Panc1 (cell line): ENCODE results near the gene GCSAML. TPM values are rescaled to one million over a fixed set of nuclear protein-coding genes. Genes with fewer than 3 reads are reported as not detected.
"Not testable (repeated sequence)": the region's sequence is repeated elsewhere in the genome, so short reads cannot be mapped to it uniquely, and the experiment has no call there.

Experiments
- ATAC-seq: fragments of 200-7000 bp; cut with Tn5 transposase; 2 replicates; pipeline ENCODE4 v1.9.1; 2020; ENCODE audit warnings: mild to moderate bottlenecking, moderate library complexity
- BruUV-seq: library from RNA; stranded (reverse); fragments of 400-500 nt; replicated peaks from 2 replicates; lab custom pipeline; 2021; lab: Mats Ljungman, UMichigan
- CTCF ChIA-PET: fragments of 300-600 bp; sonication (Branson Sonifier 250); formaldehyde crosslinking; loops from one replicate; lab custom pipeline; 2022; ENCODE audit warnings: antibody characterized with exemption; lab: Charles Lee
- POLR2A ChIA-PET: fragments of 300-600 bp; sonication (Branson Sonifier 250); formaldehyde crosslinking; loops from one replicate; lab custom pipeline; 2022; ENCODE audit warnings: antibody characterized with exemption; lab: Charles Lee
- DNase-seq: peaks from one replicate; pipeline ENCODE4 v3.0.0-alpha.2; 2010; ENCODE audit warnings: low read depth, low spot score
- H3K27ac ChIP-seq: 2 replicates; pipeline ENCODE4 v1.5.1; 2011; ENCODE audit warnings: mild to moderate bottlenecking, low read length, inconsistent platforms
- H3K27me3 ChIP-seq: fragments of 200-500 bp; sonication (Bioruptor generic); 2 replicates; pipeline ENCODE4 v1.6.0; 2014; ENCODE audit warnings: low read length, inconsistent platforms; ENCODE audit not compliant: control insufficient read depth, insufficient read depth
- H3K36me3 ChIP-seq: fragments of 200-500 bp; sonication (Bioruptor generic); 2 replicates; pipeline ENCODE4 v1.5.1; 2014; ENCODE audit warnings: inconsistent platforms, mild to moderate bottlenecking, low read length, moderate library complexity; ENCODE audit not compliant: control insufficient read depth, insufficient read depth
- H3K4me1 ChIP-seq: 2 replicates; pipeline ENCODE4 v1.5.1; 2011; ENCODE audit warnings: inconsistent platforms, mild to moderate bottlenecking, low read length, moderate library complexity; ENCODE audit not compliant: control insufficient read depth, insufficient read depth
- H3K4me3 ChIP-seq, 2 experiments: 2 replicates each; pipeline ENCODE4 v1.5.1; 2011 to 2012; ENCODE audit warnings: low read depth in 2 of 2, low read length in 2 of 2, mild to moderate bottlenecking in 2 of 2, inconsistent platforms in 1 of 2, moderate library complexity in 1 of 2
- H3K9me3 ChIP-seq: fragments of 200-500 bp; sonication (Bioruptor generic); 2 replicates; pipeline ENCODE4 v1.5.1; 2014; ENCODE audit warnings: low read depth, mild to moderate bottlenecking, inconsistent platforms, low read length, moderate library complexity; ENCODE audit not compliant: control insufficient read depth, insufficient read depth
- POLR2AphosphoS5 ChIP-seq: IDR thresholded peaks from 2 replicates; pipeline ENCODE4 v1.6.1; 2012; ENCODE audit warnings: mild to moderate bottlenecking, low read depth, low read length, moderate library complexity
- REST ChIP-seq, 2 experiments: IDR thresholded peaks; 2 replicates each; pipeline ENCODE4 v1.6.1; 2011 to 2012; ENCODE audit warnings: low read depth in 2 of 2, control low read depth in 1 of 2, low read length in 1 of 2, mild to moderate bottlenecking in 1 of 2, moderate library complexity in 1 of 2; ENCODE audit not compliant: insufficient read depth in 1 of 2
- SIN3A ChIP-seq: IDR thresholded peaks from 2 replicates; pipeline ENCODE4 v1.6.1; 2012; ENCODE audit warnings: low read depth, mild to moderate bottlenecking, low read length, moderate library complexity, borderline replicate concordance; ENCODE audit not compliant: insufficient read depth
- TCF7L2 ChIP-seq: IDR thresholded peaks from 2 replicates; pipeline ENCODE4 v1.6.1; 2011; ENCODE audit warnings: mild to moderate bottlenecking, low read depth, low read length, inconsistent platforms
- in situ Hi-C: cut with HindIII; loops from 2 replicates; pipeline ENCODE4 v1.10.0; 2016; ENCODE audit warnings: low sequenced_read_pairs, low pct_unique_long_range_greater_than_20kb
- intact Hi-C: fragments of 100-400 bp; cut with micrococcal nuclease; formaldehyde crosslinking; loops from one replicate; pipeline ENCODE4 v1.10.0; 2022; ENCODE audit not compliant: unreplicated experiment
- total RNA-seq: library from RNA; stranded (reverse); gene quantifications from one replicate; pipeline ENCODE4 v1.2.1, GENCODE V29; 2021; ENCODE audit not compliant: unreplicated experiment
- TF ChIP-seq, protein P1 (sequence below): fragments of 450-650 bp; IDR thresholded peaks from 2 replicates; pipeline ENCODE4 v1.5.1; 2017; ENCODE audit warnings: mild to moderate bottlenecking

The GCSAML gene
- total RNA-seq, 1 experiment from 2014 or later = not detected

DNA sequence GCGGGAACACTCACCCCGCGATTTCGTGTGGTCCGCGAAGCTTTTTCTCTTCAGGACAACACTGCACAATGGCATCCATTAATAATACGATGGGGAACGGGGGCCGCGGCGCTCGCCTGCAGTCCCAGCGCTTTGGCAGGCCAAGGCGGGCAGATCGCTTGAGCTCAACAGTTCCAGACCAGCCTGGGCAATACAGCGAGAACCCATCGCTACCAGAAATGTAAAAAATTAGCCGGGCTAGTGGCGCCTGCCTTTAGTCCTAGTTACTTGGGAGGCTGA lies 30.4 kb upstream of the GCSAML start:
- intact Hi-C loops = no loop called here
- Histone ChIP-seq H3K9me3 (no peaks in the 10 kb centered on the region), H3K4me1 (no peaks in the 10 kb centered on the region), H3K36me3 (no peaks in the 10 kb centered on the region), H3K4me3 (no peak overlapping the region), H3K27me3 (no peaks in the 10 kb centered on the region), H3K27ac (no peak overlapping the region)
- DNase-seq (no peak), ATAC-seq (no peak)
- in situ Hi-C loops = no loop called here
- ChIA-PET POLR2A (no interaction called here), CTCF (no interaction called here)
- no TSS peak for BruUV-seq
- no peak for TF ChIP-seq POLR2AphosphoS5

- BruUV-seq, H3K4me3 ChIP-seq, POLR2A ChIA-PET, in situ Hi-C loops, ATAC-seq, H3K36me3 ChIP-seq, H3K9me3 ChIP-seq, H3K27ac ChIP-seq, DNase-seq, H3K4me1 ChIP-seq, CTCF ChIA-PET, intact Hi-C loops, H3K27me3 ChIP-seq: not testable (repeated sequence)
These were observed 27.0 kb upstream of the GCSAML start for GRCh38 chr1:247521886-247522285.

GRCh38 chr1:247528812-247529474 lies 20.0 kb upstream of the GCSAML start:
- intact Hi-C loops (no loop called here), in situ Hi-C loops (no loop called here)
- BruUV-seq = no TSS peak
- H3K4me1 ChIP-seq = no peaks in the 10 kb centered on the region
- H3K27ac ChIP-seq = no peak overlapping the region
- H3K36me3 ChIP-seq = no peaks in the 10 kb centered on the region
- POLR2A ChIA-PET = no interaction called here
- CTCF ChIA-PET = no interaction called here
- no peak overlapping the region for H3K4me3 ChIP-seq
- H3K27me3 ChIP-seq = 0 out of 2 replicates have a peak, but pooled peaks cover 4% of the 10 kb centered on the region
- TF ChIP-seq TCF7L2 (no peak), SIN3A (no peak), POLR2AphosphoS5 (no peak), REST (IDR thresholded peaks at IDR 0.05; ENCODE audit: insufficient read depth in 1 of 2, low read depth in 2 of 2, low read length in 1 of 2) (no peak)
- TF ChIP-seq, protein P1, sequence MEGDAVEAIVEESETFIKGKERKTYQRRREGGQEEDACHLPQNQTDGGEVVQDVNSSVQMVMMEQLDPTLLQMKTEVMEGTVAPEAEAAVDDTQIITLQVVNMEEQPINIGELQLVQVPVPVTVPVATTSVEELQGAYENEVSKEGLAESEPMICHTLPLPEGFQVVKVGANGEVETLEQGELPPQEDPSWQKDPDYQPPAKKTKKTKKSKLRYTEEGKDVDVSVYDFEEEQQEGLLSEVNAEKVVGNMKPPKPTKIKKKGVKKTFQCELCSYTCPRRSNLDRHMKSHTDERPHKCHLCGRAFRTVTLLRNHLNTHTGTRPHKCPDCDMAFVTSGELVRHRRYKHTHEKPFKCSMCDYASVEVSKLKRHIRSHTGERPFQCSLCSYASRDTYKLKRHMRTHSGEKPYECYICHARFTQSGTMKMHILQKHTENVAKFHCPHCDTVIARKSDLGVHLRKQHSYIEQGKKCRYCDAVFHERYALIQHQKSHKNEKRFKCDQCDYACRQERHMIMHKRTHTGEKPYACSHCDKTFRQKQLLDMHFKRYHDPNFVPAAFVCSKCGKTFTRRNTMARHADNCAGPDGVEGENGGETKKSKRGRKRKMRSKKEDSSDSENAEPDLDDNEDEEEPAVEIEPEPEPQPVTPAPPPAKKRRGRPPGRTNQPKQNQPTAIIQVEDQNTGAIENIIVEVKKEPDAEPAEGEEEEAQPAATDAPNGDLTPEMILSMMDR = no peak
- DNase-seq (no peak), ATAC-seq (no peak)
- no peaks in the 10 kb centered on the region for H3K9me3 ChIP-seq
